OCI-LY3 (cell line): Measurements from ENCODE around the gene HMGB2.
A peak's percentile ranks its signal among the peaks of the same experiment; 100 is the strongest.

Source experiments
- H2AFZ ChIP-seq: fragments of 200-600, 300-600 bp; shearing (Covaris generic); 2 replicates; pipeline ENCODE4 v1.6.0; 2014; ENCODE audit warnings: antibody characterized with exemption, low read depth, low read length
- H3K27ac ChIP-seq: fragments of 200-600, 300-600 bp; sonication (generic); 2 replicates; pipeline ENCODE4 v1.5.1; 2014; ENCODE audit warnings: mild to moderate bottlenecking, low read length, moderate library complexity, mixed read lengths
- H3K27me3 ChIP-seq: fragments of 200-600, 300-600 bp; sonication (generic); 2 replicates; pipeline ENCODE4 v1.6.1; 2014; ENCODE audit warnings: low read depth, low read length, mixed read lengths
- H3K36me3 ChIP-seq: fragments of 200-600, 300-600 bp; sonication (generic); replicated peaks from 2 replicates; pipeline ENCODE3; 2014; ENCODE audit warnings: low read depth, low read length, mixed read lengths
- H3K4me1 ChIP-seq: fragments of 300-600, 200-600 bp; sonication (generic); 2 replicates; pipeline ENCODE4 v1.6.1; 2014; ENCODE audit warnings: low read length, mixed read lengths
- H3K4me2 ChIP-seq: fragments of 200-600, 300-600 bp; sonication (generic); 2 replicates; pipeline ENCODE4 v1.6.1; 2014; ENCODE audit warnings: low read length, mixed read lengths
- H3K4me3 ChIP-seq: fragments of 300-600, 200-600 bp; sonication (generic); 2 replicates; pipeline ENCODE4 v1.5.1; 2014; ENCODE audit warnings: antibody characterized with exemption, mild to moderate bottlenecking, low read length, moderate library complexity
- H3K79me2 ChIP-seq: fragments of 300-600, 200-600 bp; shearing (Covaris generic); 2 replicates; pipeline ENCODE4 v1.6.1; 2014; ENCODE audit warnings: mild to moderate bottlenecking, low read length, mixed read lengths
- H3K9ac ChIP-seq: fragments of 300-600, 200-600 bp; shearing (Covaris generic); 2 replicates; pipeline ENCODE4 v1.6.0; 2014; ENCODE audit warnings: mild to moderate bottlenecking, low read length, moderate library complexity
- H3K9me3 ChIP-seq: fragments of 200-600, 300-600 bp; shearing (Covaris generic); 2 replicates; pipeline ENCODE4 v1.6.1; 2014; ENCODE audit warnings: low read length, mixed read lengths; ENCODE audit not compliant: insufficient read depth
- H4K20me1 ChIP-seq: fragments of 200-600, 300-600 bp; sonication (generic); 2 replicates; pipeline ENCODE4 v1.6.1; 2016; ENCODE audit warnings: low read length, mixed read lengths; ENCODE audit not compliant: insufficient read depth
- CTCF ChIP-seq: fragments of 200-600, 300-600 bp; sonication (generic); IDR thresholded peaks from 2 replicates; pipeline ENCODE4 v1.5.1; 2014; ENCODE audit warnings: antibody characterized with exemption, low read length, low read depth
- EZH2phosphoT487 ChIP-seq: fragments of 200-600 bp; shearing (Covaris generic); IDR thresholded peaks from 2 replicates; pipeline ENCODE4 v1.6.1; 2018; ENCODE audit warnings: antibody characterized with exemption, mixed run types, low read depth

The HMGB2 gene

GRCh38 chr4:173362666-173363065 is 28.5 kb upstream of the HMGB2 start:
- H3K27ac ChIP-seq = no peak overlapping the region
- H3K36me3 ChIP-seq = no peaks in the 10 kb centered on the region
- H4K20me1 ChIP-seq = no peaks in the 10 kb centered on the region
- H3K9me3 ChIP-seq = no peaks in the 10 kb centered on the region
- H2AFZ ChIP-seq = no peak overlapping the region
- no peak for TF ChIP-seq EZH2phosphoT487
- no peaks in the 10 kb centered on the region for H3K79me2 ChIP-seq
- H3K9ac ChIP-seq = no peak overlapping the region
- H3K4me3 ChIP-seq = no peak overlapping the region
- no peaks in the 10 kb centered on the region for H3K27me3 ChIP-seq
- peaks cover 14% of the 10 kb centered on the region for H3K4me1 ChIP-seq
- H3K4me2 ChIP-seq = no peak overlapping the region

- Histone ChIP-seq H3K79me2 (no peaks in the 10 kb centered on the region), H2AFZ (no peak overlapping the region), H3K4me1 (0 out of 2 replicates have a peak, but pooled peaks cover 5% of the 10 kb centered on the region), H3K36me3 (no peaks in the 10 kb centered on the region), H3K9ac (no peak overlapping the region), H3K27ac (no peak overlapping the region), H3K4me2 (no peak overlapping the region), H3K4me3 (no peak overlapping the region), H3K27me3 (no peaks in the 10 kb centered on the region; the same call in 1 of the 2 replicates), H3K9me3 (no peaks in the 10 kb centered on the region), H4K20me1 (no peaks in the 10 kb centered on the region)
- no peak for TF ChIP-seq EZH2phosphoT487
- peak; percentile 58 for TF ChIP-seq CTCF
Observed at GRCh38 chr4:173360587-173361221, 26.5 kb upstream of the HMGB2 start.

- no peaks in the 10 kb centered on the region for H4K20me1 ChIP-seq
- no peaks in the 10 kb centered on the region for H3K9me3 ChIP-seq
- no peak overlapping the region for H3K9ac ChIP-seq
- H3K36me3 ChIP-seq = no peaks in the 10 kb centered on the region
- 0 out of 2 replicates have a peak, but pooled peaks cover 5% of the 10 kb centered on the region for H3K4me1 ChIP-seq
- TF ChIP-seq CTCF (no peak), EZH2phosphoT487 (no peak)
- H3K27me3 ChIP-seq = no peaks in the 10 kb centered on the region; the same call in 1 of the 2 replicates
- H2AFZ ChIP-seq = no peak overlapping the region
- no peak overlapping the region for H3K4me3 ChIP-seq
- H3K27ac ChIP-seq = no peak overlapping the region
- no peaks in the 10 kb centered on the region for H3K79me2 ChIP-seq
- H3K4me2 ChIP-seq = no peak overlapping the region
Observed at GRCh38 chr4:173357939-173358338, 23.8 kb upstream of the HMGB2 start.

- no peaks in the 10 kb centered on the region for H4K20me1 ChIP-seq
- no peak overlapping the region for H3K9ac ChIP-seq
- TF ChIP-seq EZH2phosphoT487 (no peak), CTCF (no peak)
- no peak overlapping the region for H3K27ac ChIP-seq
- H3K36me3 ChIP-seq = no peaks in the 10 kb centered on the region
- no peak overlapping the region for H3K4me3 ChIP-seq
- H3K27me3 ChIP-seq = no peaks in the 10 kb centered on the region
- H3K4me2 ChIP-seq = no peak overlapping the region
- no peaks in the 10 kb centered on the region for H3K9me3 ChIP-seq
- H2AFZ ChIP-seq = no peak overlapping the region
- H3K4me1 ChIP-seq = peaks cover 13% of the 10 kb centered on the region
- no peaks in the 10 kb centered on the region for H3K79me2 ChIP-seq
Observed at GRCh38 chr4:173347467-173347866, 13.3 kb upstream of the HMGB2 start.
